ENCODE data around the gene LRRC46.

The LRRC46 gene

DNA sequence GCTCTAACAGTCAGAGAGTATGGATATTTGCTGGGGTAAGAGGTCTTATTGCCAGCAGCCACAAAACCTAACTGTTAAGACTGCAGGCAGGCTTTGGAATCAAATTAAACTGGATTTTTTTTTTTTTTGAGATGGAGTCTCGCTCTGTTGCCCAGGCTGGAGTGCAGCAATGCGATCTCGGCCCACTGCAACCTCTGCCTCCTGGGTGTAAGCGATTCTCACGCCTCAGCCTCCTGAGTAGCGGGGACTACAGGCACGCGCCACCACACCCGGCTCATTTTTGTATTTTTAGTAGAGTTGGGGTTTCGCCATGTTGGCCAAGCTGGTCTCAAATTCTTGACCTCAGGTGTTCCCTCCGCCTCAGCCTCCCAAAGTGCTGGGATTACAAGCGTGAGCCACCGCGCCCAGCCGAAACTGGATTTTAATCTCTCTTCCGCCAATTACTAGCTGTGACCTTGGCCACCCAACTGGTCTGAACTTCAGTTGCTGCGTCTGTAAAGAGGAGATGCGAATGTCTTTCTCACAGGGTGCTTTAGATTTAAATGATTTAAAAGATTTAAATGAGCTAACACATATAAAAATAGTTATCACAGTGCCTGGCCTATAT is 971 bp upstream of the LRRC46 start:
- no peak for DNase-seq (ENCODE audit: low read depth in 2 of 2)

- no peak for DNase-seq (ENCODE audit: low read depth in 2 of 2)
These were observed 461 bp downstream of the LRRC46 start for GRCh38 chr17:47831934-47832327.

DNA sequence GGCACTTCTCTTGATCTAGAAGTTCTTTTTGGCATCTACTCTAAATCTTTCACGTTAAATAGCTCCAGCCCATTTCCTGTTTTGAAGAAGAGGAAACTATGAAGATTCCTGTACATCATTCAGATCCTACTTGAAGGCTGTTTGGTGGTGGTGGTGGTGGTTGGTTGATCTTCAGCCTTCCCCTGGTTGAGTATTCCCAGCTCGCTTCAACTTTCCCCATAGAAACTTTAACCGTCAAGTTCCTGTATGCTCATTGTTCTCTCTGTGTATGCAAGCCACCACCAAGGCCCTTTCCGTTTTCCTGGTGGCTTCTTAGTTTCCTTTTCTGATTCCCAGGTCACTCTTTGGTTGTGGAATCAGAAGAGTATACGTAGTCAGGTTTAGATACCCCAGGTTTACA is 3.3 kb downstream of the LRRC46 start:
- DNase-seq (ENCODE audit: low read depth in 2 of 2): no peak

- no peak for DNase-seq (ENCODE audit: low read depth in 2 of 2)
These were observed 5.1 kb downstream of the LRRC46 start for GRCh38 chr17:47836601-47837000.

DNA sequence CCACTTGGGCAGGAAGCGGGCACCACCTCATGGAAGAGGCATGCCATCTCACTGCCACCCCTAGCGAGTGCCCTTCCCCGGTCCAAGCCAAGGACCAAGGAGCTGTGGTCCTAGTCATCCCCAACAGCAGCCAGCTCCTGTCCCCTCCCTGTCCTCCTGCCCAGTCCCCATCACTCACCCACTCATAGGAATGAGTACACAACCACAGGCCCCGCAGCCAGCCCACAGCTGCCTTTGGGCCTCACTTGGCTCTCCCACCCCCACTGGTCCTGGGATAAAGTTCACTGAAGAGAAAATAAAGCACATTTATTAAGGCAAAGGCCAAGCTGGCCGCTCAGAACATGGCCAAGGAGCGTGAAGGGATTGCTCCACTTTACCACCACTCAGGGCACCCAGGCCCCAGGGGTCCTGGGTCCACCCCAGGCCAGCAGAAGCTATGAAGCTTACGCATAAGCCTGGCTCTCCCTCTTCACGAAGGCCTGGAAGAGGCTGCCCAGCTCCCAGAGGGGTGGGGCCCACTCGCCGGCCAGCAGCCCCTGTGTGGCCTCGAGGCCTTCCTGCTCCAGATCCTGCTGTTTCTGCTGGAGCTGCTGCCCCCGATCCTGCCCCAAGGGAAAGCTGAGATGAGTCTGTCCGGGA is 6.0 kb downstream of the LRRC46 start:
- DNase-seq (ENCODE audit: low read depth in 2 of 2): no peak

DNA sequence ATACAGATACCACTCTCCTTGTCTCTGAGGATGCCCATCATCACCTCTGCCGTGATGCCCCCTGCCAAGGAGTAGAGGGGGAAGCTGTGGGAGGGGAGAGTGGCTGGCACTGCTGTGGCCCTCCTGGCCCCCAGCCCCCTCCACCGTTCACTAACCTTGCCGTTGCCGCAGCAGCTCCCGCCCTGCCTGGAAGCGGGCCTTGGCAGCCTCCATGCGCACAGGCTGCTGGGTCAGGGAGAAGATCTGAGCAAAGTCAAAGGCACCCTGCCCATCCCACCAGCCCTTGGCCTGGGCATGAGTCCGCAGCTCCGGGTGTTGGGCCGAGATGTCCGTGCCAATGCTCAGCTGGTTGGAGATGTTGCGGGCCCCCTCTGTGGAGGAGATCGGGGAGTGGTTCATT is 7.2 kb downstream of the LRRC46 start:
- DNase-seq (ENCODE audit: low read depth in 2 of 2): no peak

- no peak for DNase-seq (ENCODE audit: low read depth in 2 of 2)
These were observed 7.6 kb downstream of the LRRC46 start for GRCh38 chr17:47839071-47839470.

GRCh38 chr17:47840001-47840741 is 8.7 kb downstream of the LRRC46 start:
- DNase-seq (ENCODE audit: low read depth in 2 of 2): no peak

DNA sequence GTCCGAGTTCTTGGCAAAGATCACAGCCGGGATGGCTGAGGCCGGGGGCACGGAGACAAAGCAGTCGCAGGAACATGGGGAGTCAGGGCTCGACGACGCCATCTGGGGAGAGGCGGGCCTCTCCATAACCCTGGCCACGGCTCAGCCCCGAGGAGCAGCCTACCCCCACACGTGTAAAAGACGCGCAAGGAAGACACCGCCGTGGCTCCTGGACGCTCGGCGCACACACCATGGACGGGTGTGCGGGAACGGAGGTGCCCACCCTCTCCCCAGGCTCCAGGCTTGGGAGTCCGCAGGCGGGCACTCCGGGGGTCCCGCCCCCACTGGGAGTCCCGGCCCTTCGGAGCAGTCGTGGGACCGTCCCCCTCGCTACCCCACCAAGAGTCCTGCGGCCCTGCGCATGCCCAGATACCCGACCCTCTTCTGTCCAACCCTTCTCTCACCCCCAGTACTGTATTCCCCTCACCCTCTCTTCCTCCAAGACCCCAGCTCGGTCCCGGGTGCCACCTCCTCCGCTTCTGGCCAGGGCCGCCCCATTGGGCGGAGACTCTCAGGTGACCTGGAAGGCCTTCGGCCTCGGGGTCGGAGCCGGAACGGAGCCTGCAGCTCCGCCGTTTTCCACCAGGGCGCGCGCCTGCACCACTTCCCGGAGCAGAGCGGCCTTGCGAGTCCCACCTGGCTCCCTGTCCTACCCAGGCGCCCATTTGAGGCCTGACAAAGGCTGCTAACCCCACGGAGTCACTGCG is 9.4 kb downstream of the LRRC46 start, which contains the start of gene SCRN2:
Gene SCRN2 (minus strand): TSS at position 532 of the 746 bp plus-strand sequence. CDS start 430 bp downstream, at position 102.
- peak; percentile 62 to 67 for DNase-seq (ENCODE audit: low read depth in 2 of 2)

DNA sequence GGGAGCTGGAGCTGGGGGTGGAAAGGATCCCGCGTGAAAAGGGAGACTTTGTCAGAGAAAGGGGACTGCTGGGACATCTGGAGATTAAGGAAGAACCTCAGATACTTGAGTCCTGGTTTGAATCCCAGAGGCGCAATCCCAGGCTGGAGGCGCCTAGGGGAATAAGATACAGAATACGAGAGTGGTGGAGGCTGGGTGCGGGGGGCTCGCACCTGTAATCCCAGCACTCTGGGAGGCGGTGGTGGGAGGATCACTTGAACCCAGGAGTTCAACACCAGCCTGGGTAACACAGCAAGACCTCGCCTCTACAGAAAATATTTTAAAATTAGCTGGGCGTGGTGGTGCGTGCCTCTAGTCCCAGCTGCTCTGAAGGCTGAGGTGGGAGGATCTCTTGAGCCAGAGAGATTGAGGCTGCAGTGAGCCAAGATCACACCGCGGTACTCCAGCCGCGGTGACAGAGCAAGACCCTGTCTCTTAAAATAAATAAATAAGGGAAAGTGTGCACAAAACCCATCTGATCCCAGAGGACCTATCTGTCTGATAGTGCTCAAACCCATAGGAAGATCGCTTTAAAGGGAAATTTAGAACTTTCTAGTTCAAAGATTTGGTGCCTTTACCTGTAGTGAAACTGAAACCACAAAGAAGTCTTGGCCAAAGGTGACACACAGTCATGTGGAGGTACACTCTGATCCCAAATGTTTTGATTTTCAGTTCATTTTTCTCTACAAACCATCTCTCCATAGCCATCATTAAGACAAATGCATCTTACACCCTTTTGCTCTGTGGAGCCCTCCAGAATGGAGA is 10.2 kb downstream of the LRRC46 start:
- no peak for DNase-seq (ENCODE audit: low read depth in 2 of 2)

GRCh38 chr17:47843391-47843730 is 11.9 kb downstream of the LRRC46 start:
- DNase-seq (ENCODE audit: low read depth in 2 of 2): no peak

GRCh38 chr17:47844227-47844626 is 12.8 kb downstream of the LRRC46 start:
- DNase-seq (ENCODE audit: low read depth in 2 of 2): no peak

DNA sequence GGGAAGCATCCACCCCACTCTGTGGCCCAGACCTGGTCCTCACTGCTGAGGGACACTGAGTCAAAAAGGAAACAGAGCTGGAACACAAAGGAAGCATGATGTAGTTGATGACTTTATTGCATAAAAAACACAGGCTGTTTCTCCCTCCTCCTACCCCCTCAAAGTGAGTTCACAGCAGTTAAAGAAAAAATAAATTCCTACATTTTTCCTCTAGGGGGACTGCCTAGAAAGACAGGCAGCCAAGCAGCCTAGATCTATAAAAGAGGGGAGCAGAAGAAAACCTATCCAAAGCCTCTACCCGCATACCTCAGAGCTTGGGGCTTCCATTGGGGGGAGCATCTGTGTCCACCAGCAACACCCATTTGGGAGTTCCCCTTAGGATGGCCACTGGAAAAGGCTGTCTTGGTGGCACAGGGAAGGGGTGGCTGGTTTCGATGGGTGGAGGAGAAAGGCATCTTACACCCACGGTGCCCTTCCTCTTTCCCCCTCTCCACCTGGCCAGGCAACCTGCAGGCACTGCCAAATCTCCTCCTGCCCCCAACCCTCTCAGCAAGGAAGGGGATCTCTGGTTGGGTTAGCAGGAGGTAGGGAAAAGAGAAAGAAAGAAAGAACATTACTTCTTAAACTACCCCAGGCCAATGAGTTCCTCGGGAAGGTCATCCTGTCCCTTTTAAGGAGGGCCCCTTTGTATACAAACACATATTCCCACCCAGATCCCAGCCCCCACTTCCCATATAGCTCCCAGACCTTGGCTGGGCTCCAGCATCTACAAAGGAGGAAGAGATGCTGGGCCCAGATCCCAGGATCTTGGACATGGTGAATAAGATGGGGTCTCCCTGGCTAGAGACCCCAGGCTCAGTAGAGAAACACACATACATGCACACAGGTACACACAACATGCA is 13.6 kb downstream of the LRRC46 start:
- no peak for DNase-seq (ENCODE audit: low read depth in 2 of 2)

DNA sequence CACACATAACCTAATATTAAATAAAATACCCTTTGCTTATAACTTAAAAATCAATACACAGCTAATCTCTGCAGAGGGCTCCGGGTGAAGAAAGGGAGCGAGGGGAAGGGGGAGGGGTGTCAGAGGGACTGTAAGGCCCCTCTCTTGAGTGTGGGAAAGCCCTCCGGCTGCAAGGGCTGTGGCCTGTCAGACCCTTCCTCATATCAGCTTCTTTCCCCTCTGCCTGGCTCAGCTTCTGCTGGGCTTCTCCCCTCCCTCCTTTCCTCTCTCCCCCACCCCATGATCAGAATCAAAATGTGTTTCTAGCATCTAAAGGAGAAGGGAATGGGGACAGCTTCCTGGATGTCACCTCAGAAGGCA is 14.2 kb downstream of the LRRC46 start:
- no peak for DNase-seq (ENCODE audit: low read depth in 2 of 2)

GRCh38 chr17:47846716-47847340 is 15.4 kb downstream of the LRRC46 start:
- DNase-seq (ENCODE audit: low read depth in 2 of 2): no peak

GRCh38 chr17:47847341-47848197 is 16.1 kb downstream of the LRRC46 start:
- DNase-seq (ENCODE audit: low read depth in 2 of 2): no peak

DNA sequence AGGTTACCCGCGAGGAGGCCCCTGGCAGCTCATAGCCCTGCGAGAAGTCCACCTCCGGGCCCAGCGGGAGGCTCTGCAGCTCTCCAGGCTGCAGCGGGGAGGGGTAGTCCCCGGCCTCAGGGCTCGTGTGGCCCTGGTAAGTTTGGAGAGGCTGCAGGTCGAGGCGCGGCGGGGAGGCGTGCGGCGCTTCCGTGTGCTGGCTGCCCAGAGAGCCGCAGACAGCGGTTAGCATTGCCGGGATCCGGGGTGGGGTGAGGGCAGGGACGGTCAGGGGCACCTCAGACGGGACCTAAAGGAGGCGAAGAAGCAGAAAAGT is 16.7 kb downstream of the LRRC46 start:
- no peak for DNase-seq (ENCODE audit: low read depth in 2 of 2)

- no peak for DNase-seq (ENCODE audit: low read depth in 2 of 2)
These were observed 18.9 kb downstream of the LRRC46 start for GRCh38 chr17:47850373-47850691.
